Endothelial cell of umbilical vein (primary cell): ENCODE data around the gene ASB2.

Source experiments
- CTCF ChIP-seq, 2 donors: IDR thresholded peaks; 1 replicate in 1 of 2; 2 replicates in 1 of 2; pipeline ENCODE4 v1.5.1; 2011; ENCODE audit warnings: low read length in 2 of 2, mild to moderate bottlenecking in 2 of 2, moderate library complexity in 2 of 2, control low read depth in 1 of 2, inconsistent platforms in 1 of 2, low read depth in 1 of 2; ENCODE audit not compliant: insufficient read depth in 1 of 2; ENCODE audit errors: extremely low read depth in 1 of 2
- EZH2 ChIP-seq: IDR thresholded peaks from 2 replicates; pipeline ENCODE4 v1.6.1; 2012; ENCODE audit warnings: borderline replicate concordance, low read depth, mild to moderate bottlenecking, moderate library complexity, low read length, inconsistent platforms; ENCODE audit not compliant: severe bottlenecking
- GATA2 ChIP-seq: IDR thresholded peaks from 2 replicates; pipeline ENCODE4 v1.7.0; 2011; ENCODE audit warnings: low read depth, mild to moderate bottlenecking, moderate library complexity, mixed read lengths, low read length; ENCODE audit not compliant: insufficient read length, insufficient read depth
- JUN ChIP-seq: IDR thresholded peaks from 2 replicates; pipeline ENCODE4 v1.6.1; 2011; ENCODE audit warnings: borderline replicate concordance, low read depth; ENCODE audit not compliant: insufficient read length, insufficient read depth
- MYC ChIP-seq: IDR thresholded peaks from one replicate; pipeline ENCODE4 v1.6.1; 2011; ENCODE audit warnings: mild to moderate bottlenecking, low read depth, low read length
- POLR2A ChIP-seq: IDR thresholded peaks from 2 replicates; pipeline ENCODE4 v1.6.1; 2012; ENCODE audit warnings: low read depth, mild to moderate bottlenecking, control low read depth, low read length
- POLR2AphosphoS5 ChIP-seq: IDR thresholded peaks from 2 replicates; pipeline ENCODE4 v1.6.1; 2012; ENCODE audit warnings: low read depth, mild to moderate bottlenecking, control low read depth, low read length, moderate library complexity; ENCODE audit not compliant: insufficient read depth

DNA sequence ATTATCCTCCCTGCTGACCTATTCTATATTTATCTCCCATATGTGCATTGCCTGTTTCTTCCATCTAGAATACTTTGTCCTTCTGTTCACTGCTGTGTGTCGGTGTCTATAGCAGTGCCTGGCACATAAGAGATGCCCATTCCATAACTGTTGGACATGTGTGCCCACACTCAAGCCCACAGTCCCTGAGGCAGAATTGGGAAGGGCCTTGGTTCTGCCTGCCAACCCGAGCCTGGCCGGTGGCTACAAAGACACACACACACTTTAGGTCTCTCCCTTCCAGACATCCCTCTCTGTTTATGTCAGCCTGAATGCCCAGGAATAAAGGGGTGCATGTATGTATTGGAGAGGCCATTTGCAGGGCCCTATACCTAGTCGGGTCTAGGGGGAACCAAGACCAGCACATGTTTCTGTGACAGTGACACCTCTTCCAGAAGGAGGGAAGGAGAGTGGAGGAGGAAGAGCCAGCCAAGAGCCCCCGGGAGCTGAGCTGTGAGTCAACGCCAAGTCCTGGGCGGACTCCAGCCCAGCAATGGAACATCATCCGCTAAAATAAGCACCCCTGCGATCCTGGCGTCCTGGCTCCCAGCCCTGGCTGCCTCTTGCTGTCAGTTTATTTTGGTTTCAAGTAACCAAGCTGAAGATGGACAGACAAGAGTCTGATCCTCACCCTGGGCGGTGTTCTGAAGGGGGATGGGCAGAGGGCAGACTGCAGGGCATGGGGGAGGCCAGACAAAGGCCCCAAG, 4.3 kb upstream of the ASB2 start:
- TF ChIP-seq CTCF (IDR thresholded peaks at IDR 0.05; ENCODE audit: extremely low read depth in 1 of 2, insufficient read depth in 1 of 2, low read depth in 1 of 2, low read length in 2 of 2) (no peak), EZH2 (no peak), POLR2A (no peak), POLR2AphosphoS5 (no peak), GATA2 (no peak), JUN (no peak), MYC (no peak)
